Caki2 (cell line): ENCODE results near the gene RNF167. TPM values are rescaled to one million over a fixed set of nuclear protein-coding genes. Genes with fewer than 3 reads are reported as not detected.

Experiments
- DNase-seq: peaks from one replicate; pipeline ENCODE4 v3.0.0-alpha.2; 2015; ENCODE audit warnings: low read depth
- in situ Hi-C: cut with HindIII; loops from 2 replicates; pipeline ENCODE4 v1.10.0; 2016; ENCODE audit warnings: low sequenced_read_pairs, low pct_unique_long_range_greater_than_20kb, mixed read lengths
- total RNA-seq: library from RNA; depleted of rRNA; stranded (reverse); fragments of >200 nt; shearing (Covaris generic); gene quantifications from 2 replicates; pipeline ENCODE4 v1.2.3, GENCODE V29; 2014; ENCODE audit warnings: low replicate concordance

RNF167 gene
- total RNA-seq, 1 experiment from 2014 or later: 57.1 TPM

- DNase-seq: peak; percentile 87
- in situ Hi-C loops: no loop called here
Measured at GRCh38 chr17:4948166-4948930, 8.3 kb downstream of the RNF167 start, which contains the start of gene PFN1. PFN1 (minus strand) TSS chr17:4948530; CDS start chr17:4948394, 136 bp downstream.

GRCh38 chr17:4948931-4949320, 8.9 kb downstream of the RNF167 start:
- in situ Hi-C loops: no loop called here
- peak; percentile 95 for DNase-seq

- peak; percentile 83 for DNase-seq
- in situ Hi-C loops: no loop called here
Measured at GRCh38 chr17:4949321-4950074, 9.4 kb downstream of the RNF167 start.

- in situ Hi-C loops: no loop called here
- DNase-seq: peak; percentile 51
Measured at GRCh38 chr17:4950075-4950745, 10.1 kb downstream of the RNF167 start.

DNA sequence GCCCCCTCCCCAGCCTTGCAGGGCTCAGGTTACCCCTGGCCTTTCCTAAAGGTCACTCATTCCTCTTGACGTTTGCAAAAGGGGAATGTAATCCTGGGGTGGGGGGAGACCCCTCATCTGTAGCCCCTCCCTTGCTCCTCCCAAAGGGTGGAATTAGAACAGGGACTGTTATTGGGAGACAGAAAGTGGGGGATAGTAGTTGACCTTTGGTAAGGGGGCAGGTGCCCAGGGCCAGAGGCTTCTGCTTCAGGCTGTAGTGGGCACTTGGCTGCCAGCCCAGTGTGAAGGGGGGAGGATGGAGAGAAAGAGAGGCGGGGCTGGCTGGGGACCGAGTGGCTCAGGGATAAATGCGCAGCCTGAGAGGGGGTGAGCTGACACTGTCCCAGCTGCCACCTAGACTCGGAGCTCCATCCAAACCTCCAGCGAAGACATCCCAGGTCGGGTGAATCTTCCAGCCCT, 10.7 kb downstream of the RNF167 start, which contains the start of gene ENO3:
ENO3 (plus strand) TSS at position 374 of the 459 bp plus-strand sequence. CDS start 711 bp downstream, outside the sequence.
- no peak for DNase-seq
- in situ Hi-C loops: no loop called here

- in situ Hi-C loops: no loop called here
- no peak for DNase-seq
Measured at GRCh38 chr17:4951486-4951885, 11.4 kb downstream of the RNF167 start.

- DNase-seq: peak; percentile 58
- in situ Hi-C loops: no loop called here
Measured at GRCh38 chr17:4953451-4953961, 13.4 kb downstream of the RNF167 start.

DNA sequence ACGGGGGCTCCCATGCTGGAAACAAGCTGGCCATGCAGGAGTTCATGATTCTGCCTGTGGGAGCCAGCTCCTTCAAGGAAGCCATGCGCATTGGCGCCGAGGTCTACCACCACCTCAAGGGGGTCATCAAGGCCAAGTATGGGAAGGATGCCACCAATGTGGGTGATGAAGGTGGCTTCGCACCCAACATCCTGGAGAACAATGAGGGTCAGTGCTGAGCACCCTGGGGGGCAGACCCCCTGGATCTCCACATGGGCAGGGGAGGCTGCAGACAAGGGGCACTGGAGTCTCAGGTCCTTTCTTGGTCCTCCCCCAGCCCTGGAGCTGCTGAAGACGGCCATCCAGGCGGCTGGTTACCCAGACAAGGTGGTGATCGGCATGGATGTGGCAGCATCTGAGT, 15.0 kb downstream of the RNF167 start:
- DNase-seq: no peak
- in situ Hi-C loops: no loop called here

- no peak for DNase-seq
- in situ Hi-C loops: no loop called here
Measured at GRCh38 chr17:4956493-4957061, 16.5 kb downstream of the RNF167 start.

DNA sequence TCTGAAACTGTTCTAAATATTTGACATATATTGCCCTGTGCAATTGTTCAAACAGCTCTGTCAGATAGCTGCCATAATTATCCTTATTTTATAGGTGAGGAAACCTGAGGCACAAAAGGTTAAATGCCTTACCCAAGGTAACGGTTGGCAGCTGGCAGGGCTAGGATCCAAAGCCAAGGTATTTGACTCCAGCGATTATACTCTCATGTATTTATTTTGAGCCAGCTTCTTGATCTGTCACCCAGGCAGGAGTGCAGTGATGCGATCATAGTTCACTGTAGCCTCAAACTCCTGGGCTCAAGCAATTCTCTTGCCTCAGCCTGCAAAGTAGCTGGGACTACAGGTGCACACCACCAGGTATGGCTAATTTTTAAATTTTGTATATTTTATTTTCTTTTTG, 18.0 kb downstream of the RNF167 start:
- in situ Hi-C loops: no loop called here
- DNase-seq: no peak

GRCh38 chr17:4959261-4959965, 19.3 kb downstream of the RNF167 start:
- no peak for DNase-seq
- in situ Hi-C loops: no loop called here

- in situ Hi-C loops: no loop called here
- DNase-seq: peak; percentile 48
Measured at GRCh38 chr17:4960279-4960922, 20.3 kb downstream of the RNF167 start.

GRCh38 chr17:4965311-4965986, 25.4 kb downstream of the RNF167 start:
- in situ Hi-C loops: no loop called here

DNA sequence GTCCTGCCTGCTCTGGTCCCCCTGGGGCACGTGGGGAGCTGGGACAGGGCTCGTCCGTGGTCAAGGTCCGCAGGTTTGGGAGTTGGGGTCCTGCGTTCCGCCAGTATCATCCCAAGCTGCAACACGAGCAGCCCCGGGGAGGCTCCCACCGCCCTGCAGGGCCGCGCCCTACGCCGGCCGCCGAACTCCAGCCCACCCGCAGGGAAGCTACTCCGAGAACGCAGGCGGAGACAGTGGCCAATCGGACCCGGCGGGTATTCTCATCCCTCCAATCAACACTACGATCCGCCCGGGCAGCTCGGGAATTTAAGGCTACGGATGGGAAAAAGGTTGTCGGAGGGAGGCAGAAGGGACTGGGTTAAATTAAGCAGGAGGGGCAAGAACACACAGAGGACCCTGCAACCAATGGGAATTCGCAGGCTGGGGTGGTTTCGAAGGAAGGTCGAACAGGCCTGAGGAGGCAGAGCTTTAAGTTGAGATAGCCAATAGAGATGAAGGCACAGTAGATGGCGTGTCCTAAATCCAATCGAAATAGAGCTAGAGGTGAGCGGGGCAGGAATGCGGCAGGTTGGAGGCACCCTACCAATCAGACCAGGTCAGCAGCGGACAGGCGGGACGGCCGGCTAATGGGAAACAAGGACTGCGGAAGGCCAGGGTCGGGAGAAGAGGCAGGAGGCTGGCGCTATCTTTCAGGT, 26.9 kb downstream of the RNF167 start:
- peak; percentile 99 for DNase-seq
- in situ Hi-C loops: no loop called here

More at GRCh38 chr17:4965311-4965986, 25.4 kb downstream of the RNF167 start:
- DNase-seq: no peak

- DNase-seq: peak; percentile 98
- in situ Hi-C loops: no loop called here
Measured at GRCh38 chr17:4967539-4968485, 27.7 kb downstream of the RNF167 start, which contains the start of gene SPAG7. SPAG7 (minus strand) TSS chr17:4967817; CDS start chr17:4967804, 13 bp downstream.
